NCI-H2196 (cell line): Measurements from ENCODE around the gene SNED1.

Experiments
- DNase-seq: peaks from one replicate; lab custom pipeline; 2025; ENCODE audit not compliant: unreplicated experiment; lab: John Stamatoyannopoulos, UW

Gene SNED1

GRCh38 chr2:241142063-241142462 lies 143.6 kb downstream of the SNED1 start:
- no peak for DNase-seq

GRCh38 chr2:241142593-241142992 lies 144.2 kb downstream of the SNED1 start:
- DNase-seq: no peak
